NCI-H1105 (cell line): Measurements from ENCODE around the gene PPP1R3G.

Experiments
- DNase-seq: peaks from one replicate; lab custom pipeline; 2025; lab: John Stamatoyannopoulos, UW

The PPP1R3G gene

DNA sequence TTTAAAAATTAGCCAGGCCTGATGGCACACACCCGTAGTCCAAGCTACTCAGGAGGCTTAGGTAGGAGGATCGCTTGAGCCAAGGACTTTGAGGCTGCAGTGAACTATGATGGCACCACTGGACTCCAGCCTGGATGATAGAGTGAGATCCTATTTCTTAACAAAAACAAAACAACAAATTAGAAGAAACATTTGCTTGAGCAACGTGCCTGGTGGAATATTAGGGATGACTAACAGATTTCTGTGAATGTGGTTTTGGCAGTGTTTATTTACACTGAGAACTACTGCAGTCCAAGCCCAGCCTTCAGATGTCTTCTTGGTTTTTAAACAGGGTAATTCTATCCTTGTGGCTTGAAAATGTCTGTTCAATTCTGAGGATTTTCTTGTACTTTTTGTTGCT lies 9.2 kb downstream of the PPP1R3G start:
- DNase-seq, result no peak

DNA sequence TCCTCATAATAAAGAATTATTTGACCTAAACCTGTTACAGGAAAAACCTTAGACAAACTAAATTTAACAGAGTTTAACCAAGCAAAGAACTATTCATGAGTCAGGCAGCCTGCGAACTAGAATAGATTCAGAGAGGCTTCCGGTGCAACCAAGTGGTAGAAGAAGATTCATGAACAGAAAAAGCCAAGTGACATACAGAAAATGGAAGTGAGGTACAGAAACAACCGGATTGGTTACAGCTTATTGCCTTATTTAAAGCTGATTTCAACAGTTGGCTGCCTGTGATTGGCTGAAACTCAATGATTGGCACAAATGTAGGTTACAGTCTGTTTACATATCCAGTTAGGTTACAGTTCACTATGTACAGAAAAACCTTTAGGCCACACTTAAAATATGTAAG lies 10.1 kb downstream of the PPP1R3G start:
- DNase-seq, result no peak

DNA sequence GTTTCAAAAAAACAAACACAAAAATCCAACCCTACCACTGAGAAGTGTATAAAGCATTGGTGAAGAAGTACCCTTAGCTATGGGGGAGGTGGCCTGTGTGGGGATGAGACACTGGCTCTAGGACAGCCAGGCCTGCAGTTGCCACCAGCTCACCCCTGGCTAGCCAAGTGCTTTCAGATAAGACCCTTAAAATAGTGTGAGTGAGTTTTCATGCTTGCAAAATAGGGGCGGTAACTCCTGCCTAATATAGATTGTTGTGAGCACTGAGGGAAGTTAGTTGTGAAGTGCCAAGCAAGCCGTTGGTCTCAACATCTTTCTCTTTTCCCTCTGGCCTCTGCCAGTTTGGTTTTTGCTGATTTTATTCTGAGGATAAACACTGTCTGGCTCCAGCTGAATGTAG lies 11.3 kb downstream of the PPP1R3G start:
- DNase-seq, result no peak

DNA sequence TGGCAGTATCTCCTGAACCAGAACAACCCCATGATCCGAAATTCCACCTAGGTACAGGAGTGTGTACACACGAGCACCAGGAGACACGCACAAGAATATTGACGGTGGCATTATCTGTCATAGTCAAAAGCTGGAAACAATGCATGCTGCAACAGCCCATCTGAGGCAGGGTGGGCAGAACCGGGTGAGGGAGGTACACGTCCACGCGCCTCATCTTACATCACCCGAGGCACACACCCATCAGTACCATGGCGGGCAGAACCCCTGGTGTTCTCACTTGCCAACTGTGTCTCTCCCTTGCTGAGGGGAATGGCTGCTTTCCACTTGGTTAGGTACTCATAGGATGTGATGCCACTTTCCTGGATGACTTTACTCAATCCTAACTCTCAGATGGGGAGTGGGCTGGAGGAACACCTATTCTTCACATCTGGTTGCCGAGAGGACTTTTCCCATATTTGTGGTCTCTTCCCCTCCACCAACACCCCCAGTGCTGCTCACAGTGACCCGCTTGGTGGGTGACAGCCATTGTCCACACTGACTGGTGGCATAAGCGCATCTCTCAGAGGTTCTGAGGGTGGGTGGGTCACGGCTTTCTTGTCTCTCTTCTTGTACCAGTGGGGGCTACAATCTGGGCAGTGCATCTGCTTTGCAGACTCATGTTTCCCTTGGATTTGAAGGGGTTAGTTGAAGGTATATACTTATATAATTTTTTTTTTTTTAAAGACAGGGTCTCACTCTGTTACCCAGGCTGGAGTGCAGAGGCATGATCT lies 13.5 kb downstream of the PPP1R3G start:
- DNase-seq, result no peak

DNA sequence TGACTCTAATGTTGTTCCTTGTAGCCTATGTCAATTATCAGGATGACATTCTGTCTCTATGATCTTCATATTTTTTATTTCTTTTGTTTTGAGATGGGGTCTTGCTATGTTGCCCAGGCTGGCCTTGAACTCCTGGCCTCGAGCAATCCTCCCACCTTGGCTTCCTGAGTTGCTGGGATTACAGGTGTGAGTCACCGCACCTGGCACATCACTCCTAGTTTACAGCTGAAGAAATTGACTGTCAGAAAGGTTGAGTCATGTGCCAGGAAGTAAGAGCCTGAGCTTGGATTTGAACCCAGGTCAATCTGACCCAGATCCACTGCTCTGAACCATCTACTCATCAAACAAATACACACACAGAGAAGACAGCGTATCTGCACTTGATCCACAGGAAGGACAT lies 14.4 kb downstream of the PPP1R3G start:
- no peak for DNase-seq

DNA sequence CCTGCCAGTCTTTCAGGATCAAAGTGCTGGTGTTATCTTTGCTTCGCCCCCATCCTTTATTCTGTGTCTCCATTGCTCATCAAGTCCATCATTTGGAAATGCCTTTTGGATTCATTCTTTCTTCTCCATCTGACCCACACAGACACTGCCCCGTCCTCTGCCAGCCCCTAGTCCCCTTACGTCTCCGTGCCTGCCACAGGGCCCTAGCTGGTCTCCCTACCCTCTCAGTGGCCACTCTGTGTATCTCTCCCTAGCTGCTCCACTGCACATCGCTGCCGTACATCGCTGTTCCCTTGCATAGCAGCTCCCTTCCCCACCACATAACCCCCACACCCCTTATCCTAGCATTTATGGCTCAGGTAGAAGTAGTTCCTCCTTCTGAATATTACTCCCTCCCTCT lies 15.7 kb downstream of the PPP1R3G start:
- no peak for DNase-seq

DNA sequence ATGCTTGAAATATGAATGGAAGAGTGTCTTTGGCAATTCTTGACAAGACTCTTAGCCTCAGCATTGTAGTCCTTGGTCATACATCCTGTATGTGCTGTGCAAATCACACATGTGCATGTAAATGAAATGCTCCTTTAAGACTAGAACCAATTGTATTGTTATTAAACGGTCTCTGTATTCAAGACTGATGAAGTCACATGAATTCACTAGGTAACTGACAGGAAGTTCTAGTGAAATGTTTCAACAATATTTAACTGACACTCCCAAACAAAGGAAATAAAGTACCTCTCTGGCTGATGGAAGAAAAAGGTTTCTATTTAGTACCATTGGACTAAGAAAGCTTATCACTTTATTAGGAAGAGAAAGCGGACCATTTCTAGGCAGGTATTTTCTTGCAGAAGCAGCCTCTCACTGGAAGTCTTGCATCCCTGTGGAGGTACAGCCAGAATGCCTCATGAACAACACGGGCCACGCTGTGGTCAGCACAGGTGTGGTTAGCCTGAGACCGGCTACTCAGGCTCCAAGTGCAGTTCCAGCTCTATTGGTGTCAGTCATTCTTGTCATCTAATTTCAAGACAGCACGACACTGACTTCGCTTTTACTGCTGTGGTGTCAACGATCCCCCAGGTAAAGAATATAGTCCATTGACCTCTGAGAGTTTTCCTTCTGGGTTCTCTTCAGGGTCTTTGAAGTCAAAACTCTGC lies 17.3 kb downstream of the PPP1R3G start:
- DNase-seq, result no peak

DNA sequence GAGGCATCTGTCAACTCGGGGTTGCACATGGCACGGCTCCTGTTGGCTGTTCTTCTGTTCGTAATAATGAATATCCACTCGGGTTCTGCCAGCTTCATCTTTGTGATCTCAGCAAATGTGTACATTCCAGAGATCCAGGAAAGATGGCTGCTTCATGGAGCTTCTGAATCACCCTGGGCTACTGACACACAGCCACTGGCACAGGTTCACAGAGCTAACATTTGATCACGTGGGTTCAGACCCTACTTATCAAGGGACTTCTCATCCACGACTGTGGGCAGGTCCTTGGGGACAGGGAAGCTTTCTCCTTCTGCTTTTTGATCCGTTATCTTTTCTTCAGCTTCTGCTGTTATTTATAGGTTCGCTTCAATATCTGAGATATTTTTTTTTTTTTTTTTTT lies 18.1 kb downstream of the PPP1R3G start:
- no peak for DNase-seq

DNA sequence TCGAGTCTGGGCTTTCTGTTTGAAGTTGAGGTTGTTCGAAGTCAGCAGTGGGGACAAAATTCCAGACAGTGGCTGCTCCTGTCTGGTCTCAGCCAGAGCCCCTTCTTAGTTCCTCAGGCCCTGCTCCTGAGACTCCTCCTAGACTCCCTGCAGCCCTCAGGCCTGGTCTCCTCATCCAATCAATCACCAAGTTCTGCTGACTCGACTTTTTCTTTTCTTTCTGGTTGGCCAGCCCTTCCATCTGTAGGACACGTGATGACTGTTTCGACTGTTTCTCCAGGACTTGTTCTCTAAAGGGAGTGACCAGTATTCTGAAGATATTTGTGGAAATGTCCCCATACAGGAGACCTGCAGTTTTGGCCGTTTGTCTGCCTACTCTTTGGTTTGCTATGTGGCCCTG lies 19.5 kb downstream of the PPP1R3G start:
- DNase-seq, result no peak

DNA sequence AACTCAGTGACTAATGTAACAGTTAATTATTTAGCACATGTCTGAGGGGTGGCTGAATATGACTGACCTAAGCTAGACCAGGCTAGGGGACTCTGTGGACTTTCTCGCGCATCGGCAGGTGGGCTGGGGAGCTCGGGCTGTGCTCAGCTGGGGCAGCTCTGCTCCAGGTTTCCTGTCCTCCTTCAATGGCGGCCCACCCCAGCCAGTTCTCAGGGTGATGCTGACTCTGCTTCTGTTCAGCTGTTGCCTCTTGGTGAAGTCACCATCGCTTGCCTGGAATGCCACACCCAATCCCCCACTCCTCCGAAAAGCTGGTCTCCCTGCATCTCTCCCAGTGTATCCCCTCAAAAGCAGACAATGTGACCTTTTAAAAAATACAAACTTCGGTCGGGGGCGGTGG lies 20.0 kb downstream of the PPP1R3G start:
- no peak for DNase-seq

DNA sequence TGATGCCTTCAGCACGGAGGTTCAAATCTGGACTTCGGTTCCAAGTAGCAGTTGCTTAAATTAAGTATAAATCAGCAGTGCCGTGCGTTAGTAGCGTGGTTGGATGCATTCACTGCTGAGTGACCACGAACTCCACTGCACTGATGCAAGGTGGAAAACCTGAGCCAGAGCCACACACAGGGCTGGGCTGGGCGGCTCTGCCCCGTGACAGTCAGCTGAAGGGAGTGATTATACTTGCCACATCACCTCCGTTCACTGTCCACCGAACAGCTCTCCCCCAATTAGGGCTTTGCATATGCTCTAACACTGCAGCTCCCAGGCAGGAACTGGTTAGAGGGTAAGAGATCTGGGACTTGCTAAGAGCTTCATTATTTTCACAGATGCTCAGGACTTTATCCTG lies 22.2 kb downstream of the PPP1R3G start:
- no peak for DNase-seq

DNA sequence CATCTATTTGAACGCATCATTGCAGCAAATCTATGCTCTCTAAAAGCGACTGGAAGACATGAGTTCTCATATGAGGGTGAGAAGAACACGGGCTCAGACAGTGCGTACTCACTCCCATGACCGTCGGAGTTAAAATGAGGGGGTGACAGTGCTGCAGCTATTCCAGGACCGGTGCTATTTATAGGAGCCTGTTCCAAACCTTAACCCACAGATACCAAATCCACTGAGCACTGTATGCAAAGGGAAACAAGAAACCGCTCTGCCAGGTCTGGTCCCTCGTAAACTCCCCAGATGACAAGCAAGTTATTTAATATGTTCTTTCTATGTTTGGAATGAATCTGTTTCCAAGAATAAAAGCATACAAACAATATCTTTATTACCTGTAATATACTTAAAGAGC lies 22.9 kb downstream of the PPP1R3G start:
- DNase-seq, result no peak

DNA sequence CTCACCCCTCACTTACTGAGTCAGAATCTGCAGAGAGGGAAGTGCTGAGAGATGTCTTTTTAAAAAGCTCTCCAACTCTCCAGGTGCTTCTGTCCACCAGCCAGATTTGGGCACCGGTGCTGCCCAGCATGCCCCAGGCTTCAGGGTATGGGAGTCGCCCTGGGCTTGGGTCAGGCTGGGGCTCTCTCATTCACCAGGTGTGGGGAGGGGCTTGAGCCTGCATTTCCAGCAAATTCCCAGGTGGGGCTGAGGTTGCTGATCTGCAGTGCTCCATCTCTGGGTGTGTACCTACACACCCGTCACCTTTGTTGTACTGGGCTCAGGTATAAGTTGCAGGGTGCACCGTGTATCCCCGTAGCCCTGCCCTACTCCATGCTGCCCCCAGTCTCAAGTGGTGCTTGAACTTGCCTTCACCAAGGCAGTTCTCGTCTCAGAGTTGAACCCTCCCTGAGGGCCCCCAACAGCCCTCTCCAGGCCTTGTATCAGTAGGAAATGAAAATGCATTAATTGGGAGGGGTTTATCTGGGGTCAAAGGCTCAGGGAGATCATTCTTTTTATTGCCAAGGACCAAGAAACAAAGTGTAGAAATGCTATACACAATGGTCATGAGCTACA lies 23.5 kb downstream of the PPP1R3G start:
- DNase-seq, result no peak

DNA sequence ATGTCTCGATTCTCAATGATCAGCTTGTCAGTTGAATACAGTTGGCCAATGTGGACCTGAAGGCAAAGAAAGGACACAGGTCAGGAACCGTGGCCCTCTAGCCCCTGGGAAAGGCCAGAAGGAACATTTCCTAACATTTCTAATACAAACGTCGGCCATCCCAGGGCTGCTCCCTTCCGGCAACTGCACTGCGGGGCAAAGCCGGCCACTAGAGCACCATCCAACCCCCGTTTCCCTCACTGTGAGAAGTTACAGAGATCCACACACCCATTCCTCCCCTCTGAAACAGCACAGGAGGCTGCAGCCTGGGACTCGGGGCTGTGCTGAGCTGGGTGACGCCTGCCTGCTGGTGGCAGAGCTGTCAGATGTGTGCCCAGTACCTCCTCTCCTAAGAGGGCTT lies 24.3 kb downstream of the PPP1R3G start:
- DNase-seq, result no peak

DNA sequence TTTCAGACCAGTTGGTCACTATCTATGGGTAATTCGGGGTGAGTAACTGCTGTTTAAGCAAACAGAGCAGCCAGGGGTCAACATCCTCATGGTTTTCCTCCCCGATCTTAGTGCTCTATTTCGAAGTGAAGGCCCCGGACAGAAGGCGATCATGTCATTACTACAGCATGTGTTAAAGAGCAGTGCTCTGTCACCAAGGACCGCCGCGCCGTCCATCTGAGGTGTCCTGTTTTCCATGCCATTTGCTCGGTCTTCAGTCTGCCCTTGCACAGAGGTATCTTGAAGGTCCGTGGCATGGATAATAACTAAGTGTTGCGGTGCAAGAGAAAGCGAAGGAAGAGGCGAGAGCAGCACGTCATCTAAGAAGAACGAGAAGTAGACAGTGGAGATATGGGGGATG lies 25.1 kb downstream of the PPP1R3G start:
- DNase-seq, result no peak

DNA sequence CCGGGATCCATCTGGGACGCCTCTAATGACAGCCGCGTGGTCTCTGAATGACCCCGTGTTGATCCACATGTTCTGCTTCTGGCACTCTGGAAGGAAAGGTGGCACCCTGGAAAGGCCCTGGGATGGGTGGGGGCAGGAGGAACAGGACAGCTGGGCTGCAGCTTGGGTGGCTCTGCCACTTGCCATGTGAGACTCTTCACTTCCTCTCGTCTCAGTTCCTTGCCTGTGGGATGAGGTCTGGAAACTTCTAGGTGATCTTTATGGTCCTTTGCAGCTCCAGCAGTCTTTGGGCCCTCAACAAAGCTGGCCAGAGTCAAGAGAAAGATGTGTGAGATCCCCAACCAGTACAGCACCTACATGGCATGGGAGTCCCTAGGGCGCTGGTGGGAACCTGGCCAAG lies 26.5 kb downstream of the PPP1R3G start:
- no peak for DNase-seq

DNA sequence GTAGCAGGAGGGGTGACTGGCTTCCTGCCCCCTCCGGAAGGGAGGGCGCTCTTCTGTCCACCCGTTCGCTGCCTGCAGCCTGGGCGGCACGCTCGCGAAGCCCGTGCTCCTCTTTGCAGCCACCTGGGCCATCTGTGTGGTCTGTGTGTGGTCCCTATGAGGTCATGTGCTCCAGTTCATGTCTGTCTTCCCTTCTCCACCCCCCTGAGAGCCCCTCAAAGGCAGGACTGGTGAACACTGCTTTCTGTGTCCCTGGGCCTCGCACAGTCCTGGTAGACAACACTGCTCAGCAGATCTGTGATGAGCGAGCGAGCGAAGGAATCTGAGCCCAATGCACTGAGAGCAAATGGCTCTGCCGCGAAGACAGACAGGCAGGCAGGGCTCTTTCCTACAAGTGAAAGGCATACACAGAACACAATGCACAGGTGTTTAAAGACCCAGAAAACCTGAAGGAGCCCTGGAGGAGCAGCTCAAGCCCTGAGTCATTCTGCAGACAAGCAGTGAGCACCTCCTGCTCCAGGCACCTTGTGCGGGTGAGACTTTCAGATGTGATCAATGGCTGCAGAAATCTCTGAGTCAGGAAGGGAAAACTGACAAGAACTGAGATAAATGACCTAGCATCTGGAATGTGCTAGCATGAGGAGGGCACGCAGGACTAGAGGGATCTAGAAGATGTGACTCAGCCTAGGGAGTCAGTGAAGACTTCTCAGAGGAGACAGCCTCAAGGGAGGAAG lies 27.1 kb downstream of the PPP1R3G start:
- no peak for DNase-seq

DNA sequence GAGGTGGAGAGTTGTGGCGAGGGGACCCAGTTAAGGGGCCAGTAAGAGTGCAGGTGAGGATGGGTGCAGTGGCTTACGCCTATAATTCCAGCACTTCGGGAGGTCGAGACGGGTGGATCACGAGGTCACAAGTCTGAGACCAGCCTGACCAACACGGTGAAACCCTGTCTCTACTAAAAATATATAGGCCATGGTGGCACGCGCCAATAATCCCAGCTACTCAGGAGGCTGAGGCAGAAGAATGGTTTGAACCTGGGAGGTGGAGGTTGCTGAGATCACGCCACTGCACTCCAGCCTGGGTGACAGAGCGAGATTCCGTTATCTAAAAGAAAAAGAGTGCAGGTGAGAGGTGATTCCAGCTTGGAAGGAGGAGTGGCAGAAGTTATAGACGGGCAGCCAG lies 28.0 kb downstream of the PPP1R3G start:
- no peak for DNase-seq

DNA sequence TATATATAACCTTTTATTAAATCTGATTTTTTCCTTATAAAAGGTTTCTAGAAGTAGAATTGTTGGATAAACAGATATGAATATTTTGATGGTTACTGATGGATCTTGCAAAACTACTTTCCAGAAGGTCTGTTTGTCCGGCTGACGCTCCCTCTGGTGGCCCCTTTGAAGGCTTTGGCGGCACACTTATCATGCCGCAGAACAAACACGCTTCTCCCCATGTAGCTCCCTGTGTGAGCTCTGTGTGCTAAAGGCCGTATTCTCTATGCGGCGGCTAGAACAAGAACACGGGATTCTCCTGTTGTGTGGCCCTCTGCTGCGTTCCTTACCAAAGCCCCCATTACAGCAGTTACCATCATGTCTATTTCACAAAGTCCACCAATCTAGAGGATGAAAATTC lies 30.0 kb downstream of the PPP1R3G start:
- no peak for DNase-seq

DNA sequence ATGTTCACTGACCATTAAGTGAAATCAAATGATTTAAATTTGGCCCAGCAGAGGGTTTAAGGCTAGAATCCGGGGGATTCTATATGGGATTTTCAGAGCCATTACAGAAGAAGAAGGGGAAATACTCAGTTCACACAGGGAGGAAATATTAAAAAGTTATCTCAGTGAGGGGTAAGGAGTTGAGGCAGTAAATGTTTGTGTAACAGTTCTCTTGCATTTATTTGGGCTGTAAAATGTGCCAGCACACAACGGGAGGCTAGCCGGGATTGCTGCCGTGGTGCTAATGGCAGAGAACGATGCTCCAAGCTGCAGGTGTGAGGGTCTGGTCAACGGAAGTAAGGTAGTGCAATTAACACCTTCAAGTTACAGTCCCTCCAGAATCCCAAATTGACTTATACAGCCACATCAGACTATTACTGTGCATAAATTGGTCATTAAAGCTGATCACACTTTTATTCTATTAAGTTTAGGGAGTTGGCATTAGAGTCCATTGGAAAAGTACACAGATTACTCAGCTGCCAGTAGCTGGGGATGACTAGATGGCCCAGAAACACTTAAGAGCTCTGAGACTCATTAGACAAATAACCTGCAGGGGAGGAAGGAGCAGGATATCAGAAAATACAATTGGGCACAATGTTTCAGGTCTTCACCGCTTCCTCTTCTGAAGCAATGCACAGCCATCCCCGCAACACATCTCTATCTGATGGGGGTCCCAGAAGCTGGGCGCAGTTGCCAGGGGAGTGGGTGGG lies 31.3 kb downstream of the PPP1R3G start:
- no peak for DNase-seq

DNA sequence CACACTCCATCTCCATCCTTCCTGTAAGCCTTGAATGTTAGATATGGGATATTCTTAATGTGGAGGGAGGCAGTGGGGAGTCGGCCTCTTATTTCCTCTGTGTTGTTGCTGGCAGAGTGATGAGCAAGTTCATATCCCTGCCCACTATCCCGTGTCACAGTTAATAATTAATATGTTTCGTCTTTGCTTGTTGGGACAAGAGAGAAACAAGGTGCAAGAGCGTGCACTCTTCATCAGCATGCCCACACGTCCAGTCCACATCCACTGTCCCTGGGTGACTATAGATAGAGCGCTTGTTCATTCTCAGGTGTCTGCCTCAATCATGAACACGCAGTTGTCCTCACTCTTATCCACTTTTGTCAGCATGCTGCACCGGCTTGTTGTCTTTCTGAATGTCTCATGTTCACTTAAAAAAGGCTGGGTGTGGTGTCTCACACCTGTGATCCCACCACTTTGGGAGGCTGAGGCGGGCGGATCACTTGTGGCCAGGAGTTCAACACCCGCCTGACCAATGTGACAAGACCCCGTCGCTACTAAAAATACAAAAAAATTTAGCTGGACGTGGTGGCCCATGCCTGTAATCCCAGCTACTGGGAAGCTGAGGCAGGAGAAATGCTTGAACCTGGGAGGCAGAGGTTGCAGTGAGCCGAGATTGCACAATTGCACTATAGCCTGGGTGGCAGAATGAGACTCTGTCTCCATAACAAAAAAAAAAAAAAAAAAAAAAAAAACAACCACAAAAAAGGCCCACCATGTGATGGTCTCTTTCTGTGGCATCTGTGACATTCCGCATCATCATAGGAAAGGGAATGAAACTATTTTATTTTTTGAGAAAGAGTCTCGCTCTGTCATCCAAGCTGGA lies 34.2 kb downstream of the PPP1R3G start:
- no peak for DNase-seq
